ENCODE results near the gene HDAC2. TPM values are rescaled to one million over a fixed set of nuclear protein-coding genes. Genes with fewer than 3 reads are reported as not detected.
A peak's percentile ranks its signal among the peaks of the same experiment; 100 is the strongest.
"Not testable (repeated sequence)": the region's sequence is repeated elsewhere in the genome, so short reads cannot be mapped to it uniquely, and the experiment has no call there.

The HDAC2 gene
- total RNA-seq, 1 donor from 2014 or later, result 94.7 TPM

- DNase-seq (ENCODE audit: low read depth, low spot score), result no peak
Observed at GRCh38 chr6:113976806-113977205, 5.9 kb upstream of the HDAC2 start.

GRCh38 chr6:113971741-113972140 is 793 bp upstream of the HDAC2 start:
- DNase-seq (ENCODE audit: low read depth, low spot score), result no peak

GRCh38 chr6:113969888-113970804 is 802 bp downstream of the HDAC2 start:
- no peak for DNase-seq (ENCODE audit: low read depth, low spot score)

- no peak for DNase-seq (ENCODE audit: low read depth, low spot score)
Observed at GRCh38 chr6:113968472-113968871, 2.5 kb downstream of the HDAC2 start.

DNA sequence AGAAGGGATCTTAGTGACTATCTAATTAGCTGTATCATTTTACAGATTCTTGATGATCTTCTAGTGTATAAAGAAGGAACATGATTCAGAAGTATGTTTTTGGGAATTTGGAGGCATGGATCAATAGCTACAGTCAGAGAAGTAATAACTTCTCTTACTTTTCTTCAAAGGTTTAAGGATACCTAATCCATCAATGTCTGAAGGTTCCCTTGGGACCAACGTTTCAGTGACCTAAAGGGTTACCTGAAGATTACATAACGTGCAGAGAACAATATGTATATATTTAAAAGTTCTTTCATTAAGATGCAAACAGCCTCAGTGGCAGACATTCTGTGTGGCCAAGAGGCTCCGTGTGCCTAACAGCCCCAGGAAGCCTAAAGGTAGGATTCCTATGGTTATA is 3.2 kb downstream of the HDAC2 start:
- no peak for DNase-seq (ENCODE audit: low read depth, low spot score)

GRCh38 chr6:113960795-113961194 is 10.2 kb downstream of the HDAC2 start:
- DNase-seq (ENCODE audit: low read depth, low spot score), result no peak

DNA sequence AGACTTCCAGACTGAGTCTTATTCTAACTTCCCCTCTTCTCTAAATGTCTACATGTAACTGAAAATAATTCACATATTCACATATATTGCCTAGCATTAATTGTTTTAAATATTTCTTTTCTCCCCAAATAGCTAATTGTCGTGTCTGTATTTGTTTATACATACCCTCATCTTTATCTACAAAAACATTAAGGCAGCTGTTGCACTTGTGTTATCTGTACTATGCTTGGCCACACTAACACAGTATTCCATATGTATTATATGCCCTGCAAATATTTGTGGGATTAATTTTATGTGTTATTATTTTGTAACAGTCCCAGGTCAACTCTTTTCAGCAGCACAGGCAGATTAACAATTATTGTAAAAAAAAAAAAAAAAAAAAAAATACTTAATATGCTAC is 11.7 kb downstream of the HDAC2 start:
- no peak for DNase-seq (ENCODE audit: low read depth, low spot score)

DNA sequence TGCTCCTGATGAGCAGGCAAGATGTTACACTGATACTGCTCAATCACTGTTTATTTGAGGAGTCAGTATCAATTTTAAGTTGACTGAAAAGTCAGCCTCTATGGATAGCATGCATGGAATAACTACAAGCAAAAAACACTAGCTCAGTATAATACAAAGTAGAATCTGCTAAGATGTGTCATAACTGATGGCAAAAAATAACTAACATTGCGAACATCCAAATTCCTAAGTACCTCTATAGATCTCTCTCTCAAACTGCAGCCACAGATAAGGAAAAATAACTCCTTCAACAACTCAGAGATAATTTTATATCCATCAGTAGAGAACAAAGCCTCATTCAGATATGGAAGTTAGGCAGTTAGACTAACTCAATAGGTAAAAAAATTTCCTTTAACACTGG is 16.3 kb downstream of the HDAC2 start:
- DNase-seq (ENCODE audit: low read depth, low spot score), result no peak

- no peak for DNase-seq (ENCODE audit: low read depth, low spot score)
Observed at GRCh38 chr6:113953346-113953745, 17.6 kb downstream of the HDAC2 start.

DNA sequence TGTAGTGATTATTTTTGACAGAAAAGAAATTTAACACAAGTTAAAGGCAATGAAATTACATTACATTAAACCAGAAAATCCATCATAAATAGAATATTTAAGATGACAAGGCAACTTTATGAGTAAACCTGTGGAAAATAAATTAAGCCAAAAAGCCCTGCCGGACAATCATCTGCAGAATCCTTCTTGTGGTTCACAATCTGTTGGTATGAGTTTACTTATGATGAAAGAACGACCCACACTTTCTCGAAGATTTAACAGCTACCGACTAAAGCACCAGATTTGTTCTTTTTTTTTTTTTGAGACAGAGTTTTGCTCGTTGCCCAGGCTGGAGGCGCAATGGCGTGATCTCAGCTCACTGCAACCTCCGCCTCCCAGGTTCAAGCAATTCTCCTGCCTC is 21.4 kb downstream of the HDAC2 start:
- no peak for DNase-seq (ENCODE audit: low read depth, low spot score)

DNA sequence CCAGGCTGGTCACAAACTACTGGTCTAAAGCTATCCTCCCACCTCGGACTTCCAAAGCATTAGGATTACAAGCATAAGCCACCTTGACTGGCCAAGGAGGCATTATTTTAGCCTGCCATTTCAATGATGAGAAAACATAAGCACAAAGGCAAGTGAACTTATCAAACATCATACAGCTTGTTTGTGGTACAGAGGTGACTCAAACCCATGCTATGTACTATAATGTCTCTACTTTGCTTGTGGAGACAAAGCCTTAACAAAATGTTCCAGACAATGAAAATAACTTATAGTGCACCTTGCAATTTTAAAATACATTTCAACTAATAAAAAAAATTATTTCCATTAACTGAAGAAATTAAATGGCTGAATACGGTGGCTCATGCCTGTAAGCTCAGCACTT is 26.2 kb downstream of the HDAC2 start:
- no peak for DNase-seq (ENCODE audit: low read depth, low spot score)

DNA sequence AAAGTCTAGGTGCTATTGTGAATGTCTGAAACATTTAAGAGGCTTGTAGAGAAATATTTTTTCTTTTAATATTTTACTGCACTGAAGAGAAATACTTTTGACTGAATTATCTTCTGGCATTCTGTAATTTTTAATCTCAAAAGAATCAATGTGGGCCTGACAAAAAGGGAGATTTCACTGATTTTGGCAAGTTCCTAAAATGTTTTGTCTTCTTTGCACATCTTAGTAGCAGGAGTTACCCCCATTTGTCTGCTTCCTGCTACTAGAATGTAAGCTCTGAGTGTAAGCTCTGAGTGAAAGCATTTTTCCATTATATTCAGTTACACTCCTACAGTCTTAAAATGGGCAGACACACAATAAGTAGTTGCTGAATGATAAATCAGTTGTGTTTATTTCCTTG is 31.1 kb downstream of the HDAC2 start:
- DNase-seq (ENCODE audit: low read depth, low spot score), result no peak

DNA sequence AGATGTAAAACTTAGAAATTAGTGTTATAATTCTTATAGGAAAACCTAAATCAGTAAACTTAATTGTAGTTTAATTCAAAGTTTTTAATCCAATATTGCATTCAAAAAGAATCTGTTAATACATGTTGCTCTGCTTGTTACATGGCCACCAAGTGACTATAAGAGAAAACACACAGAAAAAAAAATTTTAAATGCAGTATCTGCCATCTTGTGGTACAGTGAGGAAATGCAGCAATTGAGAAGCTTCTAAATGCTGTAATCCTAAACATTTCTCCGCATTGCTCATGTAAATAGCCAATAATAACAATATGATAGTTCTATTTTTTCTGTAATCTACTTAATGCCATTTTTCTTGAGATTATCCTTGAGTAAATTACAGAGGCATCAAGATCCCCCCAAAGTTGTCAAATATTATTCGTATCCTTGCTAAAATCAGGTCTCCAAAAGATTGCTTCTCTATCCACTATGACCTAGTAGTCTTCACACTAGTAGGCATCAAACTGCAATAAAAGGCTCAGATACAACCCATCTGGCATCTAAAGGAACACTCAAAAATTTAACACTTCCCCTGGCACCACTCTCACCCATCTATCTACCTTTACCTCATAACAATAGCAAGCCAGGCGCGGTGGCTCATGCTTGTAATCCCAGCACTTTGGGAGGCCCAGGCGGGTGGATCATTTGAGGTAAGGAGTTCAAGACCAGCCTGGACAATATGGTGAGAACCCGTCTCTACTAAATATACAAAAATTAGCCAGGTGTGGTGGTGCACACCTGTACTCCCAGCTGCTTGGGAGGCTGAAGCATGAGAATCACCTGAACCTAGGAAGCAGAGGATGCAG is 34.6 kb downstream of the HDAC2 start:
- DNase-seq (ENCODE audit: low read depth, low spot score), result peak; percentile 17

DNA sequence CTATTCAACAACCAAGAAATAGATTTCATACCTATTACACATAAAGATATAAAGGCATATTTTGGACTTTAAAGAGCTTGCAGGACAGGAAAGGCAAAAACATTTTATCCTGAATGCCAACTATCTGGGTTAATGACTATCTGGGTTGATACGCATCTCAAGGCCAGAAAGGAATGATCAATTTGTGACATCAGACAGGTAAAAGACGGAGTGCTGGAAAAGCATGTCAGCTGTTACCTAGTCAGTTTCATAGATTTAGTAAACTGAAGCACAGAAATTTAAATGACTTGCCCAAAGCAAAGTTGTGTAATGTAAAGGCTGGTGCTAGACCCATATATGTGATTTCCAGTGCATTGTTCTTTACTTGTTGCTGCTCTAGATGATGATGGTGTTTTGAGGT is 36.8 kb downstream of the HDAC2 start:
- no peak for DNase-seq (ENCODE audit: low read depth, low spot score)

DNA sequence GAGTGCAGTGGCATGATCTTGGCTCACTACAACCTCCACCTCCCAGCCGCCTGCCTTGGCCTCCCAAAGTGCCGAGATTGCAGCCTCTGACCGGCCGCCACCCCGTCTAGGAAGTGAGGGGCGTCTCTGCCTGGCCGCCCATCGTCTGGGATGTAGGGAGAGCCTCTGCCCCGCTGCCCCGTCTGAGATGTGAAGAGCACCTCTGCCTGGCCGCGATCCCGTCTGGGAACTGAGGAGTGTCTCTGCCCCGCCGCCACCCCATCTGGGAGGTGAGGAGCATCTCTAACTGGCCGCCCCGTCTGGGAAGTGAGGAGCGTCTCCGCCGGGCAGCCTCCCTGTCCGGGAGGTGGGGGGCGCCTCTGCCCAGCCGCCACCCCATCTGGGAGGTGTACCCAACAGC is 39.0 kb downstream of the HDAC2 start:
- not testable (repeated sequence) for DNase-seq (ENCODE audit: low read depth, low spot score)

DNA sequence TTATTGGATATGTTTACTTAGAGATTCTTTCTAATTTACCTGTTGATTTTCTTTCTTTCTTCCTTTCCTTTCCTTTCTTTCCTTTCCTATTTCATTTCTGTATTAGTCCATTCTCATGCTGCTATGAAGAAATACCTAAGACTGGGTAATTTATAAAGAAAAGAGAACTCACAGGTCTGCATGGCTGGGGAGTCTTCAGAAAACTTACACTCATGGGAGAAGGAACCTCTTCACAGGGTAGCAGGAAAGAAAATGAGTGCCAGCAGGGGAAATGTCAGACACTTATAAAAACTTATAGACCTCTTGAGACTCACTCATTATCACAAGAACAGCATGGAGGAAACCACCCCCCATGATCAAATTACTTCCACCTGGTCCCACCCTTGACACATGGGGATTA is 40.8 kb downstream of the HDAC2 start:
- DNase-seq (ENCODE audit: low read depth, low spot score), result no peak

- DNase-seq (ENCODE audit: low read depth, low spot score), result no peak
Observed at GRCh38 chr6:113927001-113927400, 43.9 kb downstream of the HDAC2 start.

GRCh38 chr6:113925378-113925777 is 45.6 kb downstream of the HDAC2 start:
- no peak for DNase-seq (ENCODE audit: low read depth, low spot score)

GRCh38 chr6:113924312-113924723 is 46.6 kb downstream of the HDAC2 start:
- no peak for DNase-seq (ENCODE audit: low read depth, low spot score)

DNA sequence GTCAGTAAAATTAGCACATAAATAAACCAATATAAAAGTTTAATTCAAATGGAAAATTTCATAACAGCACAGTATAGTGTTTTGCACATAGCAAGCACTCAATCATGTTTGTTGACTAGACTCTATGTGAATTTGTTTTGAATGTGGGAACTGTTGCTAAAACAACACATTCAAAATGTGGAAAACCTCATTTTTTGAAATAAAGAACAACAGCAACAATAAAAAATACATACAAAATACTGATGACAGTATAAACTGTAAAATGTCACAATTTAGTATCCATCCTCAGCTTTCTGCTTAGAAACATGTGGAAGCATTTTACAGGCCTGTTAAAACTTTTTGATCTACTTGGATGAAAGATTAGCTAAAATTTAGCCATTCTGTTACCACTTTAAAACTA is 47.4 kb downstream of the HDAC2 start:
- no peak for DNase-seq (ENCODE audit: low read depth, low spot score)

- no peak for DNase-seq (ENCODE audit: low read depth, low spot score)
Observed at GRCh38 chr6:113921299-113921904, 49.5 kb downstream of the HDAC2 start.

DNA sequence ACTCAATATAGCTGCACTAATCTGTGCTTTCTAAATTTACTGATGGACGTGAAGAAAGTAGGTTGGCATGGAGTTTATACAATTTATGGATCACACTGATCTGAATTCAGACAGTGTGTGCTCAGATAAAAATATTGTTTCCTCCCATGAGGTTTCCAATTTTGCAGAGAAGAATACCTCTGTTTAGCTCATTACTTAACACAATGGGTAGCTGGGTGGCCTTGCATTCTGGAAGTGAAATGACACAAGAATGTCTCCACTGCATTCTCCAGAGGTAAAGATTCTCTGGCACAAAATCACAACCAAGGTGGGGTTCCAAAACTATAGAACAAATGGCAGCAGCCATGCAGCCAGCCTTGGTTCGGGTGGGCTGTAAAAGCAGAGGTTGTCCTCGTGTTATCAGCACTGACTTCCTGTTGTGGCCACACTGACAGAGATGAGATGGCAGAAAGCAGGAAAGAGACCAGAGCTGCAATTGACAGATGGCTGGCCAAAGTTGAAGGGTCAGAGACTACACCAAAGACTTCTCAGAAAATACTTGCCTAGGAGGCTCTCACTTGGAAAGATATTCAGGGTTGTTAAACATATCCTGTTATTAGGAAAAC is 50.2 kb downstream of the HDAC2 start:
- no peak for DNase-seq (ENCODE audit: low read depth, low spot score)

Data from pulmonary artery endothelial cell (primary cell).